B cell (primary cell): ENCODE results near the gene FDXACB1. TPM values are rescaled to one million over a fixed set of nuclear protein-coding genes. Genes with fewer than 3 reads are reported as not detected.

ENCODE experiments used
- ATAC-seq: fragments of 200-7000 bp; cut with Tn5 transposase; one replicate; pipeline ENCODE4 v1.10.0; 2021; ENCODE audit warnings: low read depth, mild to moderate bottlenecking, moderate number of reproducible peaks, moderate library complexity
- CTCF ChIA-PET: fragments of 350-600 bp; sonication (Branson Sonifier 250); formaldehyde crosslinking; loops from one replicate; lab custom pipeline; 2021; ENCODE audit warnings: antibody characterized with exemption, inconsistent platforms; lab: Charles Lee
- POLR2A ChIA-PET: fragments of 350-600 bp; sonication (Branson Sonifier 250); formaldehyde crosslinking; loops from one replicate; lab custom pipeline; 2021; ENCODE audit warnings: antibody characterized with exemption; lab: Charles Lee
- DNase-seq: peaks from one replicate; pipeline ENCODE4 v3.0.0; 2013
- H2AFZ ChIP-seq: 2 replicates; pipeline ENCODE4 v1.6.1; 2012; ENCODE audit warnings: mild to moderate bottlenecking, low read depth, low read length; ENCODE audit not compliant: insufficient read depth, poor library complexity, severe bottlenecking
- H3K27ac ChIP-seq, 2 donors: 1 replicate in 1 of 2; 2 replicates in 1 of 2; pipeline ENCODE4 v1.5.1; 2012 to 2013; ENCODE audit warnings: low read length in 2 of 2, mild to moderate bottlenecking in 2 of 2, moderate library complexity in 1 of 2
- H3K27me3 ChIP-seq, 4 experiments: fragments of 200-600 bp in 1 of 4; sonication (generic) in 1 of 4; replicated peaks in 1 of 4; 1 replicate in 2 of 4; 2 replicates in 2 of 4; pipeline versions ENCODE4 v1.6.1 to v1.7.0; 2013 to 2016; ENCODE audit warnings: low read length in 3 of 4, mild to moderate bottlenecking in 2 of 4, mixed read lengths in 1 of 4, moderate library complexity in 1 of 4; ENCODE audit not compliant: insufficient read depth in 4 of 4, control insufficient read depth in 3 of 4; ENCODE audit errors: control extremely low read depth in 1 of 4
- H3K36me3 ChIP-seq, 2 experiments: replicated peaks in 1 of 2; 1 replicate in 1 of 2; 2 replicates in 1 of 2; pipeline versions ENCODE4 v1.6.1 to v1.7.1; 2013; ENCODE audit warnings: low read length in 1 of 2; ENCODE audit not compliant: insufficient read depth in 2 of 2, control insufficient read depth in 1 of 2; ENCODE audit errors: control extremely low read depth in 1 of 2, extremely low read depth in 1 of 2
- H3K4me1 ChIP-seq, 2 donors: fragments of 200-600 bp in 1 of 2; sonication (generic) in 1 of 2; 1 replicate in 1 of 2; 2 replicates in 1 of 2; pipeline versions ENCODE4 v1.5.1 to v1.6.1; 2013 to 2017; ENCODE audit warnings: low read length in 2 of 2; ENCODE audit not compliant: control insufficient read depth in 2 of 2, insufficient read depth in 2 of 2
- H3K4me2 ChIP-seq: replicated peaks from 2 replicates; pipeline ENCODE3; 2012; ENCODE audit warnings: mild to moderate bottlenecking, low read depth, low read length; ENCODE audit not compliant: poor library complexity, severe bottlenecking
- H3K4me3 ChIP-seq, 5 experiments: fragments of 200-600 bp in 1 of 5; sonication (generic) in 1 of 5; 1 replicate in 3 of 5; 2 replicates in 2 of 5; pipeline versions ENCODE4 v1.5.1 to v1.7.0; 2011 to 2016; ENCODE audit warnings: low read length in 4 of 5, mild to moderate bottlenecking in 4 of 5, low read depth in 2 of 5, control low read depth in 1 of 5, moderate library complexity in 1 of 5; ENCODE audit not compliant: insufficient read depth in 1 of 5; ENCODE audit errors: control extremely low read depth in 1 of 5, extremely low read depth in 1 of 5
- H3K79me2 ChIP-seq: fragments of 200-600 bp; sonication (generic); one replicate; pipeline ENCODE4 v1.6.0; 2016; ENCODE audit warnings: low read length; ENCODE audit not compliant: control insufficient read depth, insufficient read depth
- H3K9ac ChIP-seq: fragments of 200-600 bp; sonication (generic); 2 replicates; pipeline ENCODE4 v1.6.1; 2017; ENCODE audit warnings: mild to moderate bottlenecking, low read length, moderate library complexity
- H3K9me3 ChIP-seq, 3 donors: one replicate each; pipeline versions ENCODE4 v1.6.1 to v1.7.1; 2013; ENCODE audit warnings: low read length in 2 of 3; ENCODE audit not compliant: control insufficient read depth in 2 of 3, insufficient read depth in 1 of 3; ENCODE audit errors: control extremely low read depth in 1 of 3
- H4K20me1 ChIP-seq: 2 replicates; pipeline ENCODE4 v1.6.0; 2012; ENCODE audit warnings: mild to moderate bottlenecking, low read length; ENCODE audit not compliant: insufficient read depth, control insufficient read depth, poor library complexity, severe bottlenecking
- H3K27ac Mint-ChIP-seq: one replicate; pipeline ENCODE4 v1.8.0; 2021; ENCODE audit warnings: mixed read lengths
- H3K27me3 Mint-ChIP-seq: one replicate; pipeline ENCODE4 v1.8.0; 2021; ENCODE audit warnings: mixed read lengths
- H3K4me1 Mint-ChIP-seq: one replicate; pipeline ENCODE4 v1.8.0; 2021; ENCODE audit warnings: mixed read lengths
- H3K4me3 Mint-ChIP-seq: one replicate; pipeline ENCODE4 v1.8.0; 2021; ENCODE audit warnings: mixed read lengths
- H3K9me3 Mint-ChIP-seq: one replicate; pipeline ENCODE4 v1.8.0; 2022; ENCODE audit warnings: mixed read lengths; ENCODE audit not compliant: insufficient read depth
- EZH2 ChIP-seq: IDR thresholded peaks from 2 replicates; pipeline ENCODE4 v1.6.1; 2012; ENCODE audit warnings: borderline replicate concordance, low read depth, mild to moderate bottlenecking, moderate library complexity, low read length; ENCODE audit not compliant: insufficient read depth, poor library complexity, severe bottlenecking
- WGBS: methylation state at CpG from one replicate; pipeline ENCODE4 v1.1.5; 2013; ENCODE audit warnings: missing lambda C conversion rate; ENCODE audit not compliant: insufficient coverage; 5-methylcytosine and 5-hydroxymethylcytosine counted together
- intact Hi-C: fragments of 100-400 bp; cut with micrococcal nuclease; formaldehyde crosslinking; loops from one replicate; pipeline ENCODE4 v1.10.0; 2022
- polyA plus RNA-seq: library from polyadenylated mRNA; depleted of rRNA; stranded (reverse); fragments of >200 nt; gene quantifications from 2 replicates; pipeline ENCODE4 v1.2.3, GENCODE V29; 2012
- total RNA-seq, 2 donors: library from RNA; stranded (reverse); fragments of 120-200 nt in 1 of 2; gene quantifications; 1 replicate in 1 of 2; 2 replicates in 1 of 2; pipeline versions ENCODE4 v1.2.3 to v1.2.4, GENCODE V29; 2013 to 2022
- TF ChIP-seq, protein P1 (sequence below): fragments of 200-600 bp; IDR thresholded peaks from one replicate; pipeline ENCODE4 v1.8.0; 2022; ENCODE audit warnings: antibody characterized with exemption, mild to moderate bottlenecking

Gene FDXACB1
- total and polyA plus RNA-seq, 2 donors (not counting 1 experiment from before 2014, with no cell fraction given), result 3.1 to 4.0 TPM

DNA sequence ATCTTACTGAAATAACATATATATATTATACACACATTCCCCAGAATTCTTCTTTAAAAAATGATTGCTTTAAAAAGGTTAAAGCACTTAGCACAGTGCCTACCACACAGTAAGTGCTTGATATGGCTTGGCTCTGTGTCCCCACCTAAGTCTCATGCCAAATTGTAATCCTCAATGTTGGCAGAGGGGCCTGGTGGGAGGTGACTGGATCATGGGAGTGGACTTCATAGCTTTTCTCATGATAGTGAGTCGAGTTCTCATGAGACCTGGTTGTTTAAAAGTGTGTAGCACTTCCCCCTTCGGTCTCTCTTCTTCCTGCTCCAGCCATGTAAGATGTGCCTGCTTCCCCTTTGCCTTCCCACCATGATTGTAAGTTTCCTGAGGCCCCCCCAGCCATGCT is 26.4 kb upstream of the FDXACB1 start:
- intact Hi-C loops, result no loop called here

DNA sequence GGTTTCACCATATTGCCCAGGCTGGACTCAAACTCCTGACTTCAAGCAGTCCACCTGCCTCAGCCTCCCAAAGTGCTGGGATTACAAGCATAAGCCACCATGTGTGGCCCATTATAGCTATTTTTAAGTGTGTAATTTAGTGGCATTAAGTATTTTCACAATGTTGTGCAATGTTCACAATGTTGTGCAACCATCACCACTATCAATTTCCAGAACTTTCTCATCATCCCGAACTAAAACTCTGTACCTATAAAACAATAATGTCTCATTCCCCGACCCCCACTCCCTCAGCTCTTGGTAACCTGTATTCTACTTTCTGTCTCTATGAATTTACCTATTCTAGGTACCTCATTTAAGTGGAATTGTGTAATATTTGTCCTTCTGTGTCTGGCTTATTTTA is 7.9 kb upstream of the FDXACB1 start:
- Histone ChIP-seq H3K4me2 (no peak overlapping the region), H3K9me3 (no peaks in the 10 kb centered on the region), H3K4me3 (no peak overlapping the region), H2AFZ (no peak overlapping the region), H3K79me2 (no peaks in the 10 kb centered on the region), H3K9ac (no peak overlapping the region), H3K36me3 (no peaks in the 10 kb centered on the region), H3K27ac (no peak overlapping the region), H3K27me3 (no peaks in the 10 kb centered on the region), H3K4me1 (no peaks in the 10 kb centered on the region), H4K20me1 (no peaks in the 10 kb centered on the region)
- CTCF ChIA-PET, result interaction anchor here (1.2 kb wide), 1 partner anchor 13 kb away, joined by 3 read pairs; no protein-coding TSS in a partner anchor
- WGBS, result no CpG with 5 or more reads among the region's 2 CpGs
- Mint-ChIP-seq H3K27ac (no peak overlapping the region), H3K4me1 (no peaks in the 10 kb centered on the region), H3K4me3 (no peak overlapping the region), H3K27me3 (no peaks in the 10 kb centered on the region), H3K9me3 (no peaks in the 10 kb centered on the region)
- DNase-seq (no peak), ATAC-seq (no peak)
- POLR2A ChIA-PET, result interaction anchor here (1.1 kb wide), 1 partner anchor 51 kb away, joined by 3 read pairs; the partner anchor contains the start of gene DIXDC1
- TF ChIP-seq, protein P1, sequence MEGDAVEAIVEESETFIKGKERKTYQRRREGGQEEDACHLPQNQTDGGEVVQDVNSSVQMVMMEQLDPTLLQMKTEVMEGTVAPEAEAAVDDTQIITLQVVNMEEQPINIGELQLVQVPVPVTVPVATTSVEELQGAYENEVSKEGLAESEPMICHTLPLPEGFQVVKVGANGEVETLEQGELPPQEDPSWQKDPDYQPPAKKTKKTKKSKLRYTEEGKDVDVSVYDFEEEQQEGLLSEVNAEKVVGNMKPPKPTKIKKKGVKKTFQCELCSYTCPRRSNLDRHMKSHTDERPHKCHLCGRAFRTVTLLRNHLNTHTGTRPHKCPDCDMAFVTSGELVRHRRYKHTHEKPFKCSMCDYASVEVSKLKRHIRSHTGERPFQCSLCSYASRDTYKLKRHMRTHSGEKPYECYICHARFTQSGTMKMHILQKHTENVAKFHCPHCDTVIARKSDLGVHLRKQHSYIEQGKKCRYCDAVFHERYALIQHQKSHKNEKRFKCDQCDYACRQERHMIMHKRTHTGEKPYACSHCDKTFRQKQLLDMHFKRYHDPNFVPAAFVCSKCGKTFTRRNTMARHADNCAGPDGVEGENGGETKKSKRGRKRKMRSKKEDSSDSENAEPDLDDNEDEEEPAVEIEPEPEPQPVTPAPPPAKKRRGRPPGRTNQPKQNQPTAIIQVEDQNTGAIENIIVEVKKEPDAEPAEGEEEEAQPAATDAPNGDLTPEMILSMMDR, result no peak
- no peak for TF ChIP-seq EZH2
- intact Hi-C loops, result no loop called here

More for the DNA sequence above, 26.4 kb upstream of the FDXACB1 start:
- H3K36me3 ChIP-seq, result no peaks in the 10 kb centered on the region
- ChIA-PET POLR2A (no interaction called here), CTCF (no interaction called here)
- no peaks in the 10 kb centered on the region for H4K20me1 ChIP-seq
- H3K4me1 Mint-ChIP-seq, result no peaks in the 10 kb centered on the region
- TF ChIP-seq, protein P1, result no peak
- TF ChIP-seq EZH2, result no peak
- no peak overlapping the region for H3K4me3 Mint-ChIP-seq
- H3K4me1 ChIP-seq, result no peaks in the 10 kb centered on the region
- H3K27me3 Mint-ChIP-seq, result peaks cover 28% of the 10 kb centered on the region
- no CpG with 5 or more reads among the region's 2 CpGs for WGBS
- ATAC-seq (no peak), DNase-seq (no peak)
- no peak overlapping the region for H3K4me2 ChIP-seq
- no peaks in the 10 kb centered on the region for H3K79me2 ChIP-seq
- H3K27me3 ChIP-seq, result peaks cover 0 to 7% (median 2%) of the 10 kb centered on the region in 4 experiments
- H3K9ac ChIP-seq, result no peak overlapping the region
- H2AFZ ChIP-seq, result no peak overlapping the region
- H3K27ac Mint-ChIP-seq, result no peak overlapping the region
- H3K27ac ChIP-seq, result no peak overlapping the region
- H3K4me3 ChIP-seq, result no peak overlapping the region
- no peaks in the 10 kb centered on the region for H3K9me3 Mint-ChIP-seq
- no peaks in the 10 kb centered on the region for H3K9me3 ChIP-seq
